Progenitor cell of endocrine pancreas (in vitro differentiated cells): ENCODE measurements around the gene GUCY1A2. TPM values are rescaled to one million over a fixed set of nuclear protein-coding genes. Genes with fewer than 3 reads are reported as not detected.

Experiments used
- DNase-seq: peaks from one replicate; pipeline ENCODE4 v3.0.0; 2021; ENCODE audit warnings: low spot score; ENCODE audit not compliant: unreplicated experiment
- H3K27ac Mint-ChIP-seq: 2 replicates; pipeline ENCODE4 v1.8.0; 2021; ENCODE audit warnings: mild to moderate bottlenecking, moderate library complexity, mixed read lengths
- H3K27me3 Mint-ChIP-seq: 2 replicates; pipeline ENCODE4 v1.8.0; 2021; ENCODE audit warnings: mixed read lengths
- H3K36me3 Mint-ChIP-seq: 2 replicates; pipeline ENCODE4 v1.8.0; 2022; ENCODE audit warnings: mixed read lengths; ENCODE audit not compliant: insufficient read depth
- H3K4me1 Mint-ChIP-seq: 2 replicates; pipeline ENCODE4 v1.8.0; 2021; ENCODE audit warnings: low read depth, mixed read lengths
- H3K4me3 Mint-ChIP-seq: 2 replicates; pipeline ENCODE4 v1.8.0; 2021; ENCODE audit warnings: low read depth, mild to moderate bottlenecking, moderate library complexity, mixed read lengths
- H3K9me3 Mint-ChIP-seq: 2 replicates; pipeline ENCODE4 v1.8.0; 2021; ENCODE audit warnings: low read depth, mixed read lengths
- CTCF ChIP-seq: fragments of 200-600 bp; sonication (generic); IDR thresholded peaks from one replicate; pipeline ENCODE4 v1.5.0; 2021; ENCODE audit warnings: antibody characterized with exemption, mild to moderate bottlenecking; ENCODE audit not compliant: unreplicated experiment
- total RNA-seq: library from RNA; stranded (reverse); gene quantifications from 2 replicates; pipeline ENCODE4 v1.2.1, GENCODE V29; 2021

GUCY1A2 gene
- total RNA-seq, 1 donor from 2014 or later, result 38.5 TPM

DNA sequence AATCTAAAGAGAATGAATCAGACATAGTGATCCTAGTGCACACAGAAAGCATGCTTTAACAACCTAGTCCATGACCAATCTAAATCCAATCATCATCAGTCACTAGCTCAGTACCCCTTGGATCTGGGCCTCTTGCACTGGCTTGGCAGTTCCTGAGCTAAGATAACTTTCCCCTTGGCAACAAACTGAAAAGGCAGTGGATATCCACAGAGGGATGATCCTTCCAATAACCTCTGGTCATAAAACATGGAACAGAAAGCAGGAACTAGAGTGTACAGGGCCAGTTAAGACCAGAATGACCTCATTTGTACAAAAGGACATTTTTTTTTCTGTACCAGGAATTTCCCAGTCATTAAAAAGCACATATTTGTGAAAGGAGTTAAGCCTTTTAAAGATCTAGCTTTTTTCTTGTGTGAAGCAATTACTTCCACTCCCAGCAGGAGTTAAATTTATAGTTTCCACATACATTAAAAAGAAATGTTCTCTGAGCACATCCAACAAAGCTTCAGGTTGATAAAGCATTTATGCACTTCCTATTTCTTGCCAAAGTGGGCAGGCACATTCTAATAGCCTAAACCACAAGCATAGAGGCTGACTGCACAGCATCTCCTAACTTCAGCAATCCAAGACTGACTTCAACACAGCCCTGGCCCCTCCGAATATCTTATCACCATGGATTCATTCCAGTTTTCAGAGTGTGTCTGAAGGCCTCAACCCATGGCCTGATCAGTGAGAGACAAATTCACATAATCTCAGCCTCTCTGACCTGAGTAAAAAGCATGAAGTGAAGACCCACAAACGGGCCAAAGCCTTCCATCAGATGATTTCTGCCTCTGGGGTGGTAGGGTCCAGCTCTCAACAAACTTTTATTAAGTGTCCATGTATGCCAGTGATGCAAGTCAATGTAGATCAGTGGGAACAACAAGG lies 29.9 kb downstream of the GUCY1A2 start:
- H3K27me3 Mint-ChIP-seq, result no peaks in the 10 kb centered on the region
- TF ChIP-seq CTCF, result no peak
- H3K4me3 Mint-ChIP-seq, result no peak overlapping the region
- H3K9me3 Mint-ChIP-seq, result no peaks in the 10 kb centered on the region
- peak overlapping the region; percentile 77 for H3K27ac Mint-ChIP-seq
- peaks cover 3% of the 10 kb centered on the region for H3K36me3 Mint-ChIP-seq
- H3K4me1 Mint-ChIP-seq, result peaks cover 42% of the 10 kb centered on the region
- no peak for DNase-seq

- no peak for DNase-seq
- Mint-ChIP-seq H3K27ac (no peak overlapping the region), H3K36me3 (no peaks in the 10 kb centered on the region), H3K9me3 (no peaks in the 10 kb centered on the region), H3K4me3 (no peak overlapping the region), H3K4me1 (peaks cover 34% of the 10 kb centered on the region), H3K27me3 (no peaks in the 10 kb centered on the region)
- TF ChIP-seq CTCF, result no peak
These were observed 31.6 kb downstream of the GUCY1A2 start for GRCh38 chr11:106986673-106987072.

DNA sequence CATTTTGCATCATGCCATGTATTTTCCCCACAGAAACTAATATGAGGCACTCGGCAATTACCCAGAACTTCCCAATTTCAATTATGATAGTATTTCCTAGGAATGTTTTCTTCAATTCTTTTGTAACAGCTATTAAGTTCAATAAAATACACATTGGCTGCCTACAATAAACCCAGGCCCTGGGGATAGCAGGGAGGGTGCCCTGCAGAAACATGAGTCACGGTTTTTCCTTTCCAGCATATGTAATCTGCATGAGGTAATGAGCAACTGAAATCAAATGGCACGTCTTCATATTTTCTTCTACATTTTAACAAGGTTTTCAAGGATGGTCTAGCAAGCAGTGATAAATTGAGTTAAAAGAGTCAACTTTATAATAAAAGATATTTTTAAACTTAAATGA lies 32.0 kb downstream of the GUCY1A2 start:
- no peaks in the 10 kb centered on the region for H3K36me3 Mint-ChIP-seq

GRCh38 chr11:106983991-106984390 lies 34.3 kb downstream of the GUCY1A2 start:
- TF ChIP-seq CTCF, result no peak
- Mint-ChIP-seq H3K4me1 (peaks cover 22% of the 10 kb centered on the region), H3K27me3 (no peaks in the 10 kb centered on the region), H3K36me3 (peaks cover 2% of the 10 kb centered on the region), H3K4me3 (no peak overlapping the region), H3K9me3 (no peaks in the 10 kb centered on the region), H3K27ac (no peak overlapping the region)
- DNase-seq, result no peak

More for the DNA sequence above, 32.0 kb downstream of the GUCY1A2 start:
- Mint-ChIP-seq H3K9me3 (no peaks in the 10 kb centered on the region), H3K4me1 (peaks cover 33% of the 10 kb centered on the region), H3K27ac (no peak overlapping the region), H3K4me3 (no peak overlapping the region), H3K27me3 (no peaks in the 10 kb centered on the region)
- no peak for DNase-seq
- TF ChIP-seq CTCF, result no peak

- no peak overlapping the region for H3K4me3 Mint-ChIP-seq
- DNase-seq, result no peak
- peaks cover 3% of the 10 kb centered on the region for H3K36me3 Mint-ChIP-seq
- H3K27ac Mint-ChIP-seq, result no peak overlapping the region
- TF ChIP-seq CTCF, result no peak
- H3K9me3 Mint-ChIP-seq, result no peaks in the 10 kb centered on the region
- peaks cover 16% of the 10 kb centered on the region for H3K4me1 Mint-ChIP-seq
- no peaks in the 10 kb centered on the region for H3K27me3 Mint-ChIP-seq
These were observed 35.0 kb downstream of the GUCY1A2 start for GRCh38 chr11:106983261-106983660.
